Small intestine (tissue), 7 donors: ENCODE measurements around the gene CDH23. TPM values are rescaled to one million over a fixed set of nuclear protein-coding genes. Genes with fewer than 3 reads are reported as not detected.

Source experiments
- DNase-seq, 2 donors: peaks; one replicate each; pipeline versions ENCODE4 v3.0.0 to v3.0.0-alpha.2; 2013
- FAIRE-seq: peaks from 2 replicates; lab custom pipeline; 2012; peaks lifted over from hg19 to GRCh38; lab: Jason Lieb, UNC
- H3K27ac ChIP-seq, 3 donors: one replicate each; pipeline ENCODE4 v1.5.1; 2013; ENCODE audit warnings: low read length in 2 of 3, mild to moderate bottlenecking in 2 of 3, control low read depth in 1 of 3, inconsistent platforms in 1 of 3, low read depth in 1 of 3, moderate library complexity in 1 of 3
- H3K27me3 ChIP-seq, 3 donors: one replicate each; pipeline ENCODE4 v1.6.1; 2013; ENCODE audit warnings: low read length in 3 of 3, inconsistent platforms in 1 of 3; ENCODE audit not compliant: control insufficient read depth in 3 of 3, insufficient read depth in 3 of 3
- H3K36me3 ChIP-seq, 3 donors: one replicate each; pipeline ENCODE4 v1.6.1; 2013; ENCODE audit warnings: low read length in 3 of 3, inconsistent platforms in 1 of 3, low read depth in 1 of 3, mild to moderate bottlenecking in 1 of 3, moderate library complexity in 1 of 3; ENCODE audit not compliant: control insufficient read depth in 3 of 3, insufficient read depth in 2 of 3
- H3K4me1 ChIP-seq, 3 donors: one replicate each; pipeline ENCODE4 v1.6.1; 2013; ENCODE audit warnings: low read length in 2 of 3, inconsistent platforms in 1 of 3, low read depth in 1 of 3, mild to moderate bottlenecking in 1 of 3, moderate library complexity in 1 of 3; ENCODE audit not compliant: control insufficient read depth in 3 of 3, insufficient read depth in 2 of 3
- H3K4me3 ChIP-seq, 3 donors: one replicate each; pipeline ENCODE4 v1.5.1; 2013; ENCODE audit warnings: low read length in 3 of 3, control low read depth in 1 of 3, inconsistent platforms in 1 of 3, low read depth in 1 of 3, mild to moderate bottlenecking in 1 of 3, moderate library complexity in 1 of 3
- H3K9me3 ChIP-seq, 2 donors: one replicate each; pipeline ENCODE4 v1.6.1; 2013; ENCODE audit warnings: low read depth in 1 of 2, low read length in 1 of 2; ENCODE audit not compliant: control insufficient read depth in 2 of 2, insufficient read depth in 1 of 2
- WGBS, 3 donors: extraction: QIAGEN DNeasy Blood & Tissue Kit; methylation state at CpG; one replicate each; pipeline ENCODE4 v1.1.7; 2013; 5-methylcytosine and 5-hydroxymethylcytosine counted together
- polyA plus RNA-seq, 4 donors: library from polyadenylated mRNA; stranded (reverse) in 3 of 4; unstranded in 1 of 4; fragments of 200-250 nt in 3 of 4; fragments of 120-200 nt in 1 of 4; gene quantifications; one replicate each; pipeline versions ENCODE4 v1.2.1 to v1.2.3, GENCODE V29; 2013
- donor health status: healthy with polysubstance abuse.
- donor health status: control.
- donor health status: control.
- donor health status: Bipolar disorder and iron deficiency.
- donor health status: healthy.

Gene CDH23
- polyA plus RNA-seq, 4 donors = 0.89 to 2.5 (median 1.6) TPM

GRCh38 chr10:71844695-71845094, 448.0 kb downstream of the CDH23 start:
- H3K27ac ChIP-seq = no peak overlapping the region
- peaks cover 0 to 6% (median 0%) of the 10 kb centered on the region in 3 donors for H3K36me3 ChIP-seq
- no peak overlapping the region for H3K4me3 ChIP-seq
- DNase-seq (no peak), FAIRE-seq (no peak)
- H3K4me1 ChIP-seq = peaks cover 0 to 14% (median 10%) of the 10 kb centered on the region in 3 donors
- 68 to 88% (median 70%) methylated on average over 2 of the region's 2 CpGs for WGBS, 3 donors
- no peaks in the 10 kb centered on the region for H3K27me3 ChIP-seq
- peaks cover 0 to 3% of the 10 kb centered on the region in 2 donors for H3K9me3 ChIP-seq

GRCh38 chr10:71845410-71846405, 449.0 kb downstream of the CDH23 start:
- DNase-seq = no peak
- WGBS, 3 donors = 88 to 91% (median 88%) methylated on average over 11 of the region's 11 CpGs
- Histone ChIP-seq H3K27me3 (no peaks in the 10 kb centered on the region), H3K27ac (peak overlapping the region in 1 of 3 donors; percentile 21), H3K4me1 (peaks cover 0 to 16% (median 8%) of the 10 kb centered on the region in 3 donors), H3K4me3 (no peak overlapping the region), H3K9me3 (peaks cover 0 to 3% of the 10 kb centered on the region in 2 donors), H3K36me3 (peaks cover 0 to 6% (median 0%) of the 10 kb centered on the region in 3 donors)
- FAIRE-seq = no peak

- 85 to 95% (median 93%) methylated on average over 3 of the region's 3 CpGs for WGBS, 3 donors
Measured at GRCh38 chr10:71846816-71847215, 450.1 kb downstream of the CDH23 start.

GRCh38 chr10:71847418-71847817, 450.7 kb downstream of the CDH23 start:
- H3K27ac ChIP-seq = no peak overlapping the region
- WGBS, 3 donors = 93 to 95% (median 94%) methylated on average over 8 of the region's 8 CpGs
- H3K4me3 ChIP-seq = no peak overlapping the region
- FAIRE-seq = no peak
- peaks cover 0 to 4% (median 0%) of the 10 kb centered on the region in 3 donors for H3K36me3 ChIP-seq
- no peak for DNase-seq
- peaks cover 0 to 13% (median 7%) of the 10 kb centered on the region in 3 donors for H3K4me1 ChIP-seq
- H3K27me3 ChIP-seq = no peaks in the 10 kb centered on the region
- H3K9me3 ChIP-seq = peaks cover 0 to 3% of the 10 kb centered on the region in 2 donors

More at GRCh38 chr10:71846816-71847215, 450.1 kb downstream of the CDH23 start:
- Histone ChIP-seq H3K27me3 (no peaks in the 10 kb centered on the region), H3K36me3 (peaks cover 0 to 4% (median 0%) of the 10 kb centered on the region in 3 donors), H3K27ac (no peak overlapping the region), H3K9me3 (peaks cover 0 to 3% of the 10 kb centered on the region in 2 donors), H3K4me1 (peaks cover 0 to 13% (median 5%) of the 10 kb centered on the region in 3 donors), H3K4me3 (no peak overlapping the region)
- no peak for DNase-seq
- no peak for FAIRE-seq

GRCh38 chr10:71848325-71849275, 451.9 kb downstream of the CDH23 start:
- peaks cover 0 to 12% (median 10%) of the 10 kb centered on the region in 3 donors for H3K4me1 ChIP-seq
- no peak for FAIRE-seq
- H3K36me3 ChIP-seq = no peaks in the 10 kb centered on the region
- WGBS, 3 donors = 85 to 88% (median 87%) methylated on average over 11 of the region's 11 CpGs
- peak overlapping the region in 1 of 3 donors; percentile 49 for H3K27ac ChIP-seq
- DNase-seq = no peak
- H3K4me3 ChIP-seq = no peak overlapping the region
- H3K9me3 ChIP-seq = peaks cover 0 to 3% of the 10 kb centered on the region in 2 donors
- no peaks in the 10 kb centered on the region for H3K27me3 ChIP-seq

- Histone ChIP-seq H3K9me3 (peaks cover 0 to 3% of the 10 kb centered on the region in 2 donors), H3K27me3 (no peaks in the 10 kb centered on the region), H3K4me3 (peak overlapping the region in 1 of 3 donors; percentile 92), H3K27ac (no peak overlapping the region), H3K4me1 (peaks cover 0 to 11% (median 10%) of the 10 kb centered on the region in 3 donors), H3K36me3 (no peaks in the 10 kb centered on the region)
- WGBS, 3 donors = 92 to 93% (median 92%) methylated on average over 17 of the region's 17 CpGs
- no peak for FAIRE-seq
- no peak for DNase-seq
Measured at GRCh38 chr10:71849461-71849908, 452.8 kb downstream of the CDH23 start.

- peak overlapping the region; percentile 71 to 91 (median 87) for H3K27ac ChIP-seq
- DNase-seq (peak in 1 of 2 donors; percentile 38), FAIRE-seq (no peak)
- no peaks in the 10 kb centered on the region for H3K36me3 ChIP-seq
- peak overlapping the region; percentile 89 to 92 (median 90) for H3K4me3 ChIP-seq
- no peaks in the 10 kb centered on the region for H3K27me3 ChIP-seq
- 0 to 4% (median 4%) methylated on average over 13 of the region's 13 CpGs for WGBS, 3 donors
- H3K9me3 ChIP-seq = peaks cover 0 to 3% of the 10 kb centered on the region in 2 donors
- H3K4me1 ChIP-seq = peaks cover 0 to 11% (median 10%) of the 10 kb centered on the region in 3 donors
Measured at GRCh38 chr10:71850021-71850742, 453.5 kb downstream of the CDH23 start.
